ENCODE measurements around the gene SLC28A1.

SLC28A1 gene

GRCh38 chr15:84891339-84891738 lies 6.9 kb downstream of the SLC28A1 start:
- no peak overlapping the region for H3K4me3 ChIP-seq (ENCODE audit: low read depth, low read length)
- TF ChIP-seq CTCF (IDR thresholded peaks at IDR 0.05; ENCODE audit: low read depth, low read length) = no peak

- H3K4me3 ChIP-seq (ENCODE audit: low read depth, low read length) = no peak overlapping the region
- TF ChIP-seq CTCF (IDR thresholded peaks at IDR 0.05; ENCODE audit: low read depth, low read length) = no peak
Measured at GRCh38 chr15:84892786-84893307, 8.4 kb downstream of the SLC28A1 start.

- no peak overlapping the region for H3K4me3 ChIP-seq (ENCODE audit: low read depth, low read length)
- TF ChIP-seq CTCF (IDR thresholded peaks at IDR 0.05; ENCODE audit: low read depth, low read length) = no peak
Measured at GRCh38 chr15:84893607-84894006, 9.1 kb downstream of the SLC28A1 start.

- TF ChIP-seq CTCF (IDR thresholded peaks at IDR 0.05; ENCODE audit: low read depth, low read length) = no peak
- H3K4me3 ChIP-seq (ENCODE audit: low read depth, low read length) = no peak overlapping the region
Measured at GRCh38 chr15:84894736-84895425, 10.4 kb downstream of the SLC28A1 start.

- H3K4me3 ChIP-seq (ENCODE audit: low read depth, low read length) = no peak overlapping the region
- no peak for TF ChIP-seq CTCF (IDR thresholded peaks at IDR 0.05; ENCODE audit: low read depth, low read length)
Measured at GRCh38 chr15:84898761-84899160, 14.3 kb downstream of the SLC28A1 start.

- TF ChIP-seq CTCF (IDR thresholded peaks at IDR 0.05; ENCODE audit: low read depth, low read length) = no peak
Measured at GRCh38 chr15:84899750-84900149, 15.3 kb downstream of the SLC28A1 start.

GRCh38 chr15:84901540-84901939 lies 17.1 kb downstream of the SLC28A1 start:
- no peak overlapping the region for H3K4me3 ChIP-seq (ENCODE audit: low read depth, low read length)
- no peak for TF ChIP-seq CTCF (IDR thresholded peaks at IDR 0.05; ENCODE audit: low read depth, low read length)

More at GRCh38 chr15:84899750-84900149, 15.3 kb downstream of the SLC28A1 start:
- no peak overlapping the region for H3K4me3 ChIP-seq (ENCODE audit: low read depth, low read length)
